Keratinocyte (primary cell): ENCODE results near the gene RBP2.

Experiments
- EZH2 ChIP-seq: IDR thresholded peaks from one replicate; pipeline ENCODE4 v1.6.1; 2012; ENCODE audit warnings: inconsistent platforms, mild to moderate bottlenecking, low read length, moderate library complexity
- TF ChIP-seq, protein P1 (sequence below), 3 experiments: IDR thresholded peaks in 1 of 3; conservative IDR thresholded peaks in 1 of 3; optimal IDR thresholded peaks in 1 of 3; 2 replicates in 2 of 3; 3 replicates in 1 of 3; pipeline versions ENCODE3 to v1.5.1; 2011; ENCODE audit warnings: low read length in 3 of 3, mild to moderate bottlenecking in 3 of 3, moderate library complexity in 2 of 3, control low read depth in 1 of 3, inconsistent platforms in 1 of 3; ENCODE audit not compliant: insufficient read depth in 2 of 3; ENCODE audit errors: extremely low read depth in 1 of 3

DNA sequence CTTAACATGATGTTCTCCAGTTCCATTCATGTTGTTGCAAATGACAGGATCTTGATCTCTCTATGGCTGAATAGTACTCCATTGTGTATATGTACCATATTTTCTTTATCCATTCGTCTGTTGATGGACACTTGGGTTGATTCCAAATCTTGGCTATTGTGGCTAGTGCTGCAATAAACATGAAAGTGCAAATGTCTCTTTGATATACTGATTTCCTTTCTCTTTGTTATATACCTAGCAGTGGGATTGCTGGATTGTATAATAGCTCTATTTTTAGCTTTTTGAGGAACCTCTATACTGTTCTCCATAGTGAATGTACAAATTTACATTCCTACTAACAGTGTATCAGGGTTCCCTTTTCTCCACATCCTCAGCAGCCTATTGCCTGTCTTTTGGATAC is 5.9 kb upstream of the RBP2 start:
- TF ChIP-seq, protein P1, sequence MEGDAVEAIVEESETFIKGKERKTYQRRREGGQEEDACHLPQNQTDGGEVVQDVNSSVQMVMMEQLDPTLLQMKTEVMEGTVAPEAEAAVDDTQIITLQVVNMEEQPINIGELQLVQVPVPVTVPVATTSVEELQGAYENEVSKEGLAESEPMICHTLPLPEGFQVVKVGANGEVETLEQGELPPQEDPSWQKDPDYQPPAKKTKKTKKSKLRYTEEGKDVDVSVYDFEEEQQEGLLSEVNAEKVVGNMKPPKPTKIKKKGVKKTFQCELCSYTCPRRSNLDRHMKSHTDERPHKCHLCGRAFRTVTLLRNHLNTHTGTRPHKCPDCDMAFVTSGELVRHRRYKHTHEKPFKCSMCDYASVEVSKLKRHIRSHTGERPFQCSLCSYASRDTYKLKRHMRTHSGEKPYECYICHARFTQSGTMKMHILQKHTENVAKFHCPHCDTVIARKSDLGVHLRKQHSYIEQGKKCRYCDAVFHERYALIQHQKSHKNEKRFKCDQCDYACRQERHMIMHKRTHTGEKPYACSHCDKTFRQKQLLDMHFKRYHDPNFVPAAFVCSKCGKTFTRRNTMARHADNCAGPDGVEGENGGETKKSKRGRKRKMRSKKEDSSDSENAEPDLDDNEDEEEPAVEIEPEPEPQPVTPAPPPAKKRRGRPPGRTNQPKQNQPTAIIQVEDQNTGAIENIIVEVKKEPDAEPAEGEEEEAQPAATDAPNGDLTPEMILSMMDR (optimal IDR thresholded peaks at IDR 0.05 in 1 of 3, IDR thresholded peaks at IDR 0.05 in 1 of 3, conservative IDR thresholded peaks at IDR 0.05 in 1 of 3; ENCODE audit: extremely low read depth in 1 of 3, insufficient read depth in 2 of 3, low read length in 3 of 3): no peak
- TF ChIP-seq EZH2: no peak
